ENCODE results near the gene KRTAP19-3. TPM values are rescaled to one million over a fixed set of nuclear protein-coding genes. Genes with fewer than 3 reads are reported as not detected.
"Not testable (repeated sequence)": the region's sequence is repeated elsewhere in the genome, so short reads cannot be mapped to it uniquely, and the experiment has no call there.

Gene KRTAP19-3
- not detected in 2 replicates for total RNA-seq

DNA sequence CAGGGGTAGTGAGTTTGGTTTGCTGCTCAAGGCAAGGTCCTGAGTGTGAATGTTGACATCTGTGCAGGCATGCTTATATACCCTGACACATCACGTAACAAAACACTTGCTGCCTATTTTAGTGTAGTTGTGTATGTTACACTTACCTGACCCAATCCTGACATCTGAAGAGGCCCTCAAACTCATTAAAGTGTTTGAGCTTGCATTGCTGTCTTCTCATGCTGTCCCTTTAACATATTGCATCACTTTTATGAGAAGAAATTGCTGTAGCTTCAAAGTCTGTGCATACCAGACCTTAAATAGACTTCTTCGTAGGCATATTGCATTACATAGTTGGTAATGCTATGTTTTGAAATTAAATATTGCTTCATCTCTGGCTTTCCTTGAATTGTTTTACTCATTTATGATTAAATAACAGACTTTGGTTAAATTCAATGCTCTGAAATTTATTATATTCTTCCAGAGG, at the start of gene KRTAP19-3:
Gene KRTAP19-3, minus strand, starts transcription at position 51 of the 466 bp plus-strand sequence. CDS start 56 bp downstream, outside the sequence.
- no peak for DNase-seq (ENCODE audit: low read depth in 2 of 2)

DNA sequence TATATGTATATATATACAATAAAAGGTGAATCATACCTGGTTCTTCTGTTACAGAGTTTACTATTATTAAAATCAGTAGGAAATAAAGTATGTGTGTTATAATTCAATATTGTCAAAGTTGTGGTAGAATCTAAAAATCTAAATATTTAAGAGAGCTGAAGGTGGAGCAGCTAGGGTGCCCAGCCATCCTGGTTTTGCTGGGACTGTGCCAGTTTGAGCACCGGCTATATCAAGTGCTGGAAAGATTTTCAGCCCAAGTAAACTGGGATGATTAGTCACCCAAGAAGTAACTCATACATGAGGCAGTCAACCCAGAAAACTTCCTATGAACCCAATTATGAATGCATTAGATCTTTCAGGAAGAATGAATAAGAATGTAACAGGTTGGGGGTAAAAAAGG, 27.1 kb upstream of the KRTAP19-3 start:
- no peak for DNase-seq (ENCODE audit: low read depth in 2 of 2)

DNA sequence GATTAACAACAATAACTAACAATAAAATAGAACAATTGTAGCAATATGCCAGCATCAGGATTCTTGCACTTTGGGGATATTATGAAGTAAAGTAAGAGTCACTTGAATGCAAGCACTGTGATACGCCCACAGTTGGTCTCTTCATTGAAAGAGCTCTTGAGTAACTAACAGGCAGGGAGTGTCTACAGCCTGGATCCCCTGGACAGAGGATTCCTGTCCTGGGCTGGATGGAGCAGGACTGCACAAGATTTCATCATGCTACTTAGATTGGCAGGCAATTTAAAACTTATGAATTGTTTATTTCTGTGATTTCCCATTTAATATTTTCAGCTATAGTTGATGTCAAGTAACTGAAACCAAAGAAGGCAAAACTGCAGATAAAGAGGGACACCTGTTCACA, 23.9 kb upstream of the KRTAP19-3 start:
- no peak for DNase-seq (ENCODE audit: low read depth in 2 of 2)

DNA sequence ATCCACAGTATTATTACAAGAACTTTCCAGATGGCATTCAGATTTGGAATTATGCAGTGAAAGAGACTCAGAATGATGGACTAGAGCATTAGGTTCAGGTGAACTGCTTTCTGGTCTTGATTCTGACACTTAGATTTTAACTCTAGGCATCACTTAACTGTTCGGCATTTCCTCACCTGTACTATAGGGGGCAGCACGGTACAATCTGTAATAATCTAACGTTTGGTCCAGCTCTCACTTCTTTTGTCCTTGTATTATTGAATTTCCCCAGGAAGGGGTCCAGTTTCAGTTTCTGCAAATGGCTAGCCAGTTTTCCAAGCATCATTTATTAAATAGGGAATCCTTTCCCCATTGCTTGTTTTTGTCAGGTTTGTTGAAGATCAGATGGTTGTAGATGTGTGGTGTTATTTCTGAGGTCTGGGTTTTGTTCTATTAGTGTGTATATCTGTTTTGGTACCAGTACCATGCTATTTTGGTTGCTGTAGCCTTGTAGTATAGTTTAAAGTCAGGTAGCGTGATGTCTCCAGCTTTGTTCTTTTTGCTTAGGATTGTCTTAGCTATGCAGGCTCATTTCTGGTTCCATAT, 13.9 kb upstream of the KRTAP19-3 start:
- DNase-seq (ENCODE audit: low read depth in 2 of 2), result not testable (repeated sequence)

DNA sequence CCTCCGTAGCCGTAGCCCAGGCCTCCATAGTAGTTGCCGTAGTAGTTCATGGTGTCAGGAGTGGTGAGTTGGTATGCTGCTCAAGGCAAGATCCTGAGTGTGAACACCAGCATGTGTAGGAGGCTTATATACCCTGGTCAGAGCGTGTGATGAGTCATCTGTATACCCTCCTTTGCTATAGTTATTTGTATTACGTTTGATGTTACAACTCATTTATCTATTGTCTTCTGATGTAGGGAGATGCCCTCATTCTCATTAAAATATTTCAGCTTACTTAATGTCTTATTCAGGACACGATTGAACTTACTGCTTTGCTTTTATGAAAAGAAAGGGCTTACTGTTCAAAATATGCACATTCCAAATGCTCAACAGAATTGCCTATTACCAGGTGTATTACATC, 10.2 kb upstream of the KRTAP19-3 start, which contains the start of gene KRTAP19-5:
Gene KRTAP19-5, minus strand, starts transcription at position 101 of the 400 bp plus-strand sequence. Its CDS starts 51 bp downstream, at position 50.
- no peak for DNase-seq (ENCODE audit: low read depth in 2 of 2)

DNA sequence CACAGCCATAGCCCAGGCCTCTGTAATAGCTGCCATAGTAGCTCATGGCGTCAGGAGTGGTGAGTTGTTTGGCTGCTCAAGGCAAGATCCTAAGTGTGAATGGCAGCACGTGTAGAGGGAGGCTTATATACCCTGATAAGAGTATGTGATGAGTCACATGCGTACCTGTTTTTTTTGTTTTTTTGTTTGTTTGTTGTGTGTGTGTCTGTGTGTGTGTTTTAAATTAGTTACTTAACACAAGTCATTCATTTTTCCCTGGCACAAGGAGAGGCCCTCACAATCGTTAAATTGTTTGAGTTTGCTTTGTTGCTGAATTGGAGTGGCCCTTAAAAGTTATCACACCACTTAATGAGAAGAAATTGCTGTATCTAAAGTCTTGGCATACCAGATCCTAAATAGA, 5.3 kb upstream of the KRTAP19-3 start, which contains the start of gene KRTAP19-4:
Gene KRTAP19-4, minus strand, starts transcription at position 101 of the 400 bp plus-strand sequence. Its CDS starts 55 bp downstream, at position 46.
- no peak for DNase-seq (ENCODE audit: low read depth in 2 of 2)

DNA sequence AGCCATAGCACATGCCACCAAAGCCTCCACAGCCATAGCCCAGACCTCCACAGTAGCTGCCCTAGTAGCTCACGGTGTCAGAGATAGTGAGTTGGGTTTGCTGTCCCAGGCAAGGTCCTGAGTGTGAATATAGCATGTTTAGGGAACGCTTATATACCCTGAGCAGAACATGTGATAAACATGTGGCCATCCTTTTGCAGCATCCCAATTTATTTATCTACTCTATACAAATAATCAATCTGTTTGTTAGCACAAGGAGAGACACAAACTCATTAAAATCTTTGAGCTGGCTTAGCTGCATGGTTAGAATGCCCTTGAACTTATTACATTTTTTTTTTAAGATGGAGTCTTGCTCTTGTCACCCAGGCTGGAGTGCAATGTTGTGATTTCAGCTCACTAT, 4.5 kb downstream of the KRTAP19-3 start, which contains the start of gene KRTAP19-2:
Gene KRTAP19-2, minus strand, starts transcription at position 101 of the 400 bp plus-strand sequence. Its CDS starts 88 bp downstream, at position 13.
- no peak for DNase-seq (ENCODE audit: low read depth in 2 of 2)

DNA sequence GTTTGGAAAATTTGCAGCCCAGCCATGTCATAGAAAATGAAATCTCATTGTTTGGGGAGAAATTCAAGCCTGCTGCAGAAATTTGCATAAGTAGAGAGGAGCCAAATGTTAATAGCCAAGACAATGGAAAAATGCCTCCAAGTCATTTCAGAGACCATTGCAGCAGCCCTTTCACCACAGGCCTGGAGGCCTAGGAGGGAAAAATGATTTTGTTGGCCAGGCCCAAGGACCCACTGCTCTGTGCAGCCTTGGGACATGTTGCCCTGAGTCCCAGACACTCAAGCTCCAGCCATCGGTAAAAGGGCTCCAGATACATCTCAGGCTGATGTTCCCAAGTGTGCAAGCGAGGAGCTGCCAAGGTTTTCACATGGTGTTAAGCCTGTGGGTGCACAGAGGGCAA, 5.6 kb downstream of the KRTAP19-3 start:
- DNase-seq (ENCODE audit: low read depth in 2 of 2), result no peak

DNA sequence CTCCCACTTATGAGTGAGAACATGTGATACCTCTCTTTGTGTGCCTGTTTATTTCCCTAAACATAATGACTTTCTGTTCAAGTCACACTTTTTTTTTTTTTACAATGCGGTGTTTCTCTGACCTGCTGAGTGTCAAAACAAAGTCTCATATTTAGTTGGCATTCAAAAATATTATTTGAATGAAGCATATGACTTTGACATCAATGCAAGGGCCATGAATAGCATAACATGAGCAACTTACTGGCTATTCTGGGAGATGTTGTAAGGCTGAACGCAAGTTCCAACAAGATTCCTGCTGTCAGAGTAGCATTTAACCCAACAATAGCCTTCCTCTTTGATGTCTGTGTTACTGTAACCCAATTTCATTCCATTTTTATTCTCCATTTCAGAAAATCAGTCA, 9.7 kb downstream of the KRTAP19-3 start:
- no peak for DNase-seq (ENCODE audit: low read depth in 2 of 2)

DNA sequence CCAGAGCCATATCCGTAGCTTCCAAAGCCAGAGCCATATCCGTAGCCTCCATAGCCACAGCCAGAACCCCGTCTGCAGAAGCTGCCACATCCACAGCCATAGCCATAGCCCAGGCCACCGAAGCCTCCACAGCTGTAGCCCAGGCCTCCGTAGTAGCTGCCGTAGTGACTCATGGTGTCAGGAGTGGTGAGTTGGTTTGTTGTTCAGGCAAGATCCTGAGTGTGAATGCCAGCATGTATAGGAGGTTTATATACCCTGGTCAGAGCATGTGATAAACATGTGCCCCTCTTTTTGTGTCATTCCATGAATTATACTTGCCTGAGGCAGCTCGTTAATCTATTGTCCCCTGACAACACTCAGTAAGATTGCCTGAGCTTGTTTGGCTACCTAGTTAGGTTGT, 11.7 kb downstream of the KRTAP19-3 start, which contains the start of gene KRTAP19-1:
Gene KRTAP19-1, minus strand, starts transcription at position 223 of the 400 bp plus-strand sequence. Its CDS starts 50 bp downstream, at position 173.
- no peak for DNase-seq (ENCODE audit: low read depth in 2 of 2)

DNA sequence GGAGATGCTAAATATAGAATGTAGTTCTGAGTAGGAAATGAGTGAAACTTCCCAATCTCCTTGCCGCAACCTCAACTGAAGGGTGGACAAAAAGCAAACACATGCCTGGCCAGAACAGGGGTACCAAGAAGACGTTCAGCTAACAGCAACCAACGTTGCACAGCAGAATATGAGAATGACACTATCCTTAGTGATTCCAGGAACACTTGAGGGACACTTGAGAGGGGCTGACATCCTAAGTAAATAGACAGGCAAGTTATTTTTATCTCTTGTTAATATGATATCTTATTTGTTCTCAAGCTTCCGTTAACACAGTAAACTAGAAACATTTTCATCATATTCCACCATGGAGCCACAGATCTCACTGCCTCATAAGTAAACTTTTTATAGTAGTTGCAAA, 12.6 kb downstream of the KRTAP19-3 start:
- no peak for DNase-seq (ENCODE audit: low read depth in 2 of 2)

DNA sequence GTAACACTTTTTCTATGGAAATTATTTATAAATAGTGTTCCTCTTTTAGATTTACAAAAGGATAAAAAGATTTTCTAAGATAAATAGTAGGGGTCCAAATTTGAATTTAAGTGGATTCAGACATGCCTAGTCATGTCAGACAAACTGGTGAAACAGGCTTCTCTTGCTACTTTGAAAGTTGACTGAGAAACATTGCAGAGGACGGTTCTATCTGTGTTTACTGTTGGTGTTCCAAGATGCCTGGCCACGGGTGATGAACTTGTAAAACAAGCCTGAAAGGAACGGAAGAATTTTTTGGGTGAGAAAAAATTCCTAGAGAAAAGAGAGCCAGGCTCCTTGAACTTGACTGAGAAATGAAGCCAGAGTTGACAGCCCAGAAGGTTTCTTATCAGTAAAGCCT, 13.8 kb downstream of the KRTAP19-3 start:
- DNase-seq (ENCODE audit: low read depth in 2 of 2), result no peak

DNA sequence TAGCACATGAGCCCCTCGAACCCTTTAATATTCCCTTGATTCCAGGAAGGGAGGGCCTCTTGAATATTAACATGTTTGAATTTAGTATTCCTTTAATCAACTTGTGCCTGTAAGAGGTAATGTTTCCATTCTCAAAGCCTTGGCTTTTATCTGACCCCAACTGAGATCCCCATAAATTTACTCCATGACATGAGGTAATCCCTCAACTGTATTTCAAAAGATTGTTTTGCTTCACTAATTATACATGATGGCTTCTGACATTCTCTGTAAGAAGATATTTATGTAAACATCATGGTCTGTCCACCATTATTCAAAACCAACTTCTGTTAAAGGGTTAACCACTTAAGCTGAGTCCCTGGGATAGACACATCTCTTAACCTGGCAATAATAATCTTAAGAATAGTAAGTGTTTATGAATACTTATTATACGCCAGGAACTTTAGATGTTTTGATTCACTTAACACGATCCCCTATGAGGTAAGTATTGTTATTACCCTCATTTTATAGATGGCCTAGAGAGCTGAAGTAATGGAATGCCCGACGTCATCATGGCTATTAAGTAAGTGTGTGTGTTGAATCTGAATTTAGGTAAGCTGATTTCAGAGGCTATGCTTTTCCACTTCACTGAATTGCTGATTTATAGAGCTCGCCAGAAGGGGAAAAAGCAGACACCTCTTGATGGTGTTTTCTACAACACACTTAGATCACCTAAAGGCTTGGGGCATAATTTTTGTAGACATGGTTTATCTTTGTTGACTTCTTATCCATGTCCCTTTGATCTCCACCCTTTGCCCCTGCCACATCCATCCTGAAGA, 22.7 kb downstream of the KRTAP19-3 start:
- no peak for DNase-seq (ENCODE audit: low read depth in 2 of 2)

DNA sequence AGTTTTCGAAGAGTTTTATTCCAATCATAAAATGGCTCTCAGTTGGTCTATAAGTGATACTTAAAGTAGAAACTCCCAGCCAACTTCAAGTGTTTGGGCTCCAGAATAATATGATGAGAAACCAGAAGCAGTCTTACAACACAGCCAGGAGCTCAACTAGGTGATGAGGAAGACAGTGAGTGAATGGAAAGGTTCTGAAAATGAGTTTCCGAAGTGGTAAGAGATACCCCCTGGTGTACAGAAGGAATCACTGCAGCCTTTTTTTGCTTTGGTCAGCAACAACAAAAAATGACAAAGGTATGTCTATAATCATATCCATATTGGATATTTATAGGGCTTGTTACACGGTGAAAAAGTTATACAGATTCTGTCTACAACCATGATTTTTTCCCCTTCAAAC, 28.1 kb downstream of the KRTAP19-3 start:
- DNase-seq (ENCODE audit: low read depth in 2 of 2), result no peak

DNA sequence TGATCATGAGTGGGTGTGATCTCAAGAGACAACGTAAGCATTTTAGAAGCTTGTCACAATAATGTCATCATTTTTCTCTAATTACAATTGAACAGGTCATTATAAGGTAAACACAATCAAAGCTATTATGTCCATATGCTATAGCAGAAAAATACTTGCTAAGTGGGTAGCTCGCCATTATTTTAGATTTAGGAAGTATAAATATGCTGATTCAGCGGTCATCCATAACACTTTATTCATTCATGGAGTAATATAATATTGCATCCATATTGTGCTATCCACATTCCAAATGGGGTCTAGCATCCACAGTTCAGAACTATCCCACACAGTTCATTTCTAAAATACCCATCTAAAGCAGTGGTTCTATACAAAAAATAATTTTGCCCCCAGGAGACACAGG, 43.3 kb downstream of the KRTAP19-3 start:
- no peak for DNase-seq (ENCODE audit: low read depth in 2 of 2)

DNA sequence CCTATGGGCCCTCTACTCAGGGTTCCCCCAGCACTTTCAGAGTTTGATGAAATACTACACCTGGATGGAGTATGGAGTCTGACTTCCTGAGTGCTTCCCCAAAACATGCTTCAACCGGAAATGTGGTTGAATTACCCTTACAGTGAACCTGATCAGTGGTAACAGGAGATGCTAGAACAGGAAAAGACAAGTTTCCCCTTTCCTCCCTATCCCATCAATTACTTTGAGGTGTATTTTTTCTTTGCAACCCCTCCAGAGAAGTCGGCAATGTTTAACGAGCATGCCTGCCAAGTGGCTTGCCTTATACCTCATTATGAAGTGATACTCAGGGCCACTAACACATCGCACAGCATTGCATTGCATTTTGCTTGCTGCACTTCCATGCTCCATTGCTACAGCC, 44.8 kb downstream of the KRTAP19-3 start:
- no peak for DNase-seq (ENCODE audit: low read depth in 2 of 2)

DNA sequence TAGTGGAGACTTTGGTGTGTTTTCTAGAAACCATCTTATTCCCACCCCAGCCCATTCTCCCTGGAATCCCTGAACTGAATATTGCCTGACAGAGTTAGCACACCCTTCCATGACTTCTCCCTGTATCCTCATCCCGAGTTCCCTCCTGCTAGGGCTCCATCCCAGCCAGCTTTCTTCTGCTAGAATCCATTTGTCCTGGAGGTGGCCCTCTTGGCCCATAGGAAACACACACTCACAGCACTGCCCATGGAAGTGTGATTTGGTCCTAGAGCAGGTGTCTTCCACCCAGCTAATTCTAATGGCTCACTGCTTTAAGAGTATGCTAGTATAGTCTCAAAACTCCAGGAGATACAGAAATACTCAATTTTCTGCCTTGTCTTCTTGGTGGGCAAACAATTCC, 47.6 kb downstream of the KRTAP19-3 start:
- no peak for DNase-seq (ENCODE audit: low read depth in 2 of 2)

DNA sequence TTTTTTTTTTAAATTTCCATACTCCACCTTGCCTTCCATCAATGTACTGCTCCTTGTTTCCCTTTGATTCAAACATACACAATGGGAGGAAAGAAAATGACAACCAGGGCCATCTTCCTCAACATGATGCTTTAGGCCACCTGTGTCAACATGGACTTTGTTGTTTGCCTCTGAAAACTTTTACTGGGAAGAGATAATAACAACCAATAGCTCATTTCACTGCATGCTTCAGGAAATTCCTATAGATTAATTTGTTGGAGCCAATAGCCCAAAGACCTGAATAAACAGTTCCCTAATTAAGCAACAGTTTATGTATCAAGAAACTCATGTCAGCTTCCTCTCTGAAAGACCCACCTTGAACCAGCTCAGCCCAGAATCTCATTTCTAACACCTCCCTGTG, 48.6 kb downstream of the KRTAP19-3 start:
- no peak for DNase-seq (ENCODE audit: low read depth in 2 of 2)
